Activated T-helper 1 cell treated with anti-CD3 and anti-CD28 coated beads, Interleukin-12 subunit alpha, Interleukin-12 subunit beta, Interleukin-2, Interleukin-4 antibody, amounts not matched to agents 30 ng/mL and 10 ng/mL and 1 ng/mL, durations not matched to agents 14 hours and 24 hours and 36 hours (primary cell): Measurements from ENCODE around the gene FCRL1. TPM values are rescaled to one million over a fixed set of nuclear protein-coding genes. Genes with fewer than 3 reads are reported as not detected.

Experiments
- DNase-seq: peaks from one replicate; pipeline ENCODE4 v3.0.0; 2021; ENCODE audit warnings: low spot score
- H3K27ac Mint-ChIP-seq: one replicate; pipeline ENCODE4 v1.8.0; 2021; ENCODE audit warnings: mild to moderate bottlenecking, mixed read lengths
- H3K27me3 Mint-ChIP-seq: one replicate; pipeline ENCODE4 v1.8.0; 2022; ENCODE audit warnings: mild to moderate bottlenecking, moderate library complexity, mixed read lengths; ENCODE audit not compliant: insufficient read depth
- H3K36me3 Mint-ChIP-seq: one replicate; pipeline ENCODE4 v1.8.0; 2021; ENCODE audit warnings: low read depth, mixed read lengths
- H3K4me1 Mint-ChIP-seq: one replicate; pipeline ENCODE4 v1.8.0; 2021; ENCODE audit warnings: low read depth, mixed read lengths
- H3K4me3 Mint-ChIP-seq: one replicate; pipeline ENCODE4 v1.8.0; 2021; ENCODE audit warnings: mild to moderate bottlenecking, moderate library complexity, mixed read lengths
- H3K9me3 Mint-ChIP-seq: one replicate; pipeline ENCODE4 v1.8.0; 2021; ENCODE audit warnings: mixed read lengths
- intact Hi-C: fragments of 100-400 bp; cut with micrococcal nuclease; formaldehyde crosslinking; loops from one replicate; pipeline ENCODE4 v1.15.1; 2024
- total RNA-seq: library from RNA; stranded (reverse); gene quantifications from 2 replicates; pipeline ENCODE4 v1.2.3, GENCODE V29; 2022

The FCRL1 gene, protein sequence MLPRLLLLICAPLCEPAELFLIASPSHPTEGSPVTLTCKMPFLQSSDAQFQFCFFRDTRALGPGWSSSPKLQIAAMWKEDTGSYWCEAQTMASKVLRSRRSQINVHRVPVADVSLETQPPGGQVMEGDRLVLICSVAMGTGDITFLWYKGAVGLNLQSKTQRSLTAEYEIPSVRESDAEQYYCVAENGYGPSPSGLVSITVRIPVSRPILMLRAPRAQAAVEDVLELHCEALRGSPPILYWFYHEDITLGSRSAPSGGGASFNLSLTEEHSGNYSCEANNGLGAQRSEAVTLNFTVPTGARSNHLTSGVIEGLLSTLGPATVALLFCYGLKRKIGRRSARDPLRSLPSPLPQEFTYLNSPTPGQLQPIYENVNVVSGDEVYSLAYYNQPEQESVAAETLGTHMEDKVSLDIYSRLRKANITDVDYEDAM
- not detected in 2 replicates for total RNA-seq

DNA sequence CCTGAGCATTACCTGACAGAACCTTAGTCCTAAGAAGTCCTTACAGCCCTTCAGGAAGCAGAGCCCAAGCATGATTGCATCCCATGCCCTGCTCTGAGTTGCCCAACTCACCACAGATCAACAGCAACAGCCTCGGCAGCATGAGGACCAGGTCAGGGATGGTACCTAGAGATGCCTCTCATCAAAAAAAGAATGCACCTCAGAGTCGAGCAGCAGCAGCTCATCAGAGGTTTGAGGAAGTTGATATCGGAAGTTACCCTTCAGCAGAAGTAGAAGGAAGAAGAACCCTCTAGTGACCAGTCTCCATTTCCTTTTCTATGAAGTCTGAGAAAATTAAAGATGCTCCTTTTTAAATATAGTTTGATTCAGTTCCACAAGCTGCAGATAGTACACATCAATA lies at the start of gene FCRL1:
Gene FCRL1, minus strand, starts transcription at position 225 of the 400 bp plus-strand sequence. Its CDS starts 83 bp downstream, at position 142.
- intact Hi-C loops: no loop called here
- no peaks in the 10 kb centered on the region for H3K9me3 Mint-ChIP-seq
- H3K4me1 Mint-ChIP-seq: no peaks in the 10 kb centered on the region
- no peak within 1 kb of the TSS for H3K4me3 Mint-ChIP-seq
- H3K27me3 Mint-ChIP-seq: peaks cover 6% of the 10 kb centered on the region
- no peak for DNase-seq
- no peak within 1 kb of the TSS for H3K27ac Mint-ChIP-seq
- H3K36me3 Mint-ChIP-seq: no peaks in the 10 kb centered on the region

DNA sequence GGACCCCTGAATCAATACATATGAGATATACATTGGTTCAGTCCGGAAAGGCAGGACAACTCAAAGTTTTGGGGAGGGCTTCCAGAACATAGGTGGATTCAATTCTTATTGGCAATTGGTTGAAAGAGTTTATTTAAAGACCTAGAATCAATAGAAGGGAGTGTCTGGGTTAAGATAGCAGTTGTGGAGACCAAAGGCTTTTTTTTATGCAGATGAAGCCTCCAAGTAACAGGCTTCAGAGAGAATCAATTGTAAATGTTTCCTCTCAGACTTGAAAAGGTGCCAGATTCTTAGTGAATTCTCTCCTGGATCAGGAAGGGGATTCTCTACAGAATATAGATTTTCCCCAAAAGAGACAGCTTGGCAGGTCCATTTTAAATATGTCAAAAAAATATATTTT lies 48.7 kb upstream of the FCRL1 start:
- H3K9me3 Mint-ChIP-seq: no peaks in the 10 kb centered on the region
- H3K36me3 Mint-ChIP-seq: no peaks in the 10 kb centered on the region
- intact Hi-C loops: no loop called here

DNA sequence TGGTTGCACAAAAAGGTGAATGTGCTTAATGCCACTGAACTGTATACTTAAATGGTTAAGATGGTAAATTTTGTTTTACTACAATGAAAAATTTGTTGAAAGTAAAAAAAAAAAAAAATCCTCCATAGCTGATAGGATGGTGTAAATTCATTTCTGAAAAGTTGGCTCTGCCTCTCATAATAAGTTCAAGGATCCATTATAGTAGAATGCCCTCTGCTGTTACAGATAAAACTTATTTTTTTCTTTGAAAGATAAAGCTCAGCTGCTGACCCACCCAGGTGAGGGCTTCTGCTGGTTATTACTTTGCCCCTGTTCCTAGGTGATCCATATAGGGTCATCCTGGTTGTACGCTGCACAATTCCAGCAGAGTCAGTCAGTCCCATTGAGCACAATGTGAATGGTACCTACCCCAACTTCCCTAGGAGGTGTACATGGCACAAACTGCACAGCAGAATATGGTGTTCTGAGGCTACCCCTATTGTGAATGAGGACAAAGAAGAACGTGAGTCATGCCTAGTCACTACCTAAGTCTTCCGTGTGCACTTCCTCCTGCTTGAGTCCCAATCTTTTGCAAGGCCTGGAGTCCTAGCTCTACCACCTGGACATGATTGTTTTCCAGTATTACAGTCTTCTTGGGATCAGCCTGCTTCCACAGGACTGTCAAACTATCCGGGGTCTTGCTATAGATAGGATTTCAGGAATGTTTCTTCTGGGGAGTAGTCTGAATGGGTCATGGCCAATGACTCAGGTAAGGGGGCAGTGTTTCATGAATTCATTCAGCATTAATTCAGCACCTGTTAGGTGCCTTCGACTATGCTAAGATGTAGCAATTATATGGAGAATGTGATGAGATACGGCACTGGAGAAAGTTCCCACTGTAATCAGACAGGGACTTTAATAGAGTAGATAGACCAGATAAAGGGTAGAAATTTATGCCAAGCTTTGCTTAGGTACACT lies 42.5 kb upstream of the FCRL1 start:
- no peaks in the 10 kb centered on the region for H3K9me3 Mint-ChIP-seq
- H3K4me1 Mint-ChIP-seq: no peaks in the 10 kb centered on the region
- peaks cover 1% of the 10 kb centered on the region for H3K27me3 Mint-ChIP-seq
- intact Hi-C loops: no loop called here
- H3K36me3 Mint-ChIP-seq: no peaks in the 10 kb centered on the region
- no peak overlapping the region for H3K4me3 Mint-ChIP-seq
- DNase-seq: no peak
- H3K27ac Mint-ChIP-seq: no peak overlapping the region

More for the DNA sequence above, 48.7 kb upstream of the FCRL1 start:
- Mint-ChIP-seq H3K27ac (no peak overlapping the region), H3K4me1 (no peaks in the 10 kb centered on the region), H3K4me3 (no peak overlapping the region), H3K27me3 (peaks cover 5% of the 10 kb centered on the region)
- no peak for DNase-seq

DNA sequence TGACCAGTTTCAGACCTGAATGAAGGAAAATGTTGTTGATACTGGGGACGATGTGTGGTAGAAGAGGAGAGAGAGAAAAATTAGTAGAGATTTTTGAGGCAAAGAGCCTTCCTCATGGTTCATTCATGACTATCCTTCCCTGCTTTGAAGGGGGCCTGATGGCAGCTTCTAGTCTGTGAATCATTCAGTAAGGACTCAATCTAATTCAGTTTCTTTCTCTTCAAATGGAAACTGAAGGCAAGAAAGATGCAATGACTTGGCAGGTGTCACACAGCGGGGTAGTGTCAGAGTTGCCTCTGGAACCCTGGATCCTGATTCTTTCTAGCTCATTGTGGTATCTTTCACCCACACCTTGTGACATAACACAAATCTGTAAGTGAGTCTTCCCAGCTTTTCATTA lies 36.6 kb upstream of the FCRL1 start:
- intact Hi-C loops: no loop called here
- no peaks in the 10 kb centered on the region for H3K9me3 Mint-ChIP-seq
- H3K27me3 Mint-ChIP-seq: peaks cover 5% of the 10 kb centered on the region
- DNase-seq: no peak
- no peaks in the 10 kb centered on the region for H3K36me3 Mint-ChIP-seq
- no peaks in the 10 kb centered on the region for H3K4me1 Mint-ChIP-seq
- H3K4me3 Mint-ChIP-seq: no peak overlapping the region
- no peak overlapping the region for H3K27ac Mint-ChIP-seq

DNA sequence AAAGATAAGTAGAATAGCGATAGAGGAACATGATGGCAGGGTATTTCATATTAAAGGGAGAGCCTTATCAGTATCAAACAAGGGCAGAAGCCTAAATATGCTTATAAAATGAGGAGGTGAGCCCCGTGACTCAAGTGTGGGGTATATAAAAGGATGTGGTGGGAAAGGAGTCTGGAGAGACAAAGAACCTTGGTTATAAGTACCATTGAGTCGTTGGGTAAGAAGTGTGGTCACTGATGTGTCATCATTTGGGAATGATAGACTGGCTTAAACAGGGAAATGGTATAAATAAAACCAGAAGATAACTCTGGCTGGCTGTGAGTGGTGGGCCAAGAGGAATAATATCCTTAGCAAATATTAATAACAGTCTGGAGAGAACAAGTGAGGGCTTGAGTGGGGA lies 32.6 kb upstream of the FCRL1 start:
- intact Hi-C loops: no loop called here
- H3K4me3 Mint-ChIP-seq: no peak overlapping the region
- H3K4me1 Mint-ChIP-seq: no peaks in the 10 kb centered on the region
- no peaks in the 10 kb centered on the region for H3K36me3 Mint-ChIP-seq
- H3K9me3 Mint-ChIP-seq: no peaks in the 10 kb centered on the region
- peaks cover 3% of the 10 kb centered on the region for H3K27me3 Mint-ChIP-seq
- H3K27ac Mint-ChIP-seq: no peak overlapping the region
- DNase-seq: no peak

DNA sequence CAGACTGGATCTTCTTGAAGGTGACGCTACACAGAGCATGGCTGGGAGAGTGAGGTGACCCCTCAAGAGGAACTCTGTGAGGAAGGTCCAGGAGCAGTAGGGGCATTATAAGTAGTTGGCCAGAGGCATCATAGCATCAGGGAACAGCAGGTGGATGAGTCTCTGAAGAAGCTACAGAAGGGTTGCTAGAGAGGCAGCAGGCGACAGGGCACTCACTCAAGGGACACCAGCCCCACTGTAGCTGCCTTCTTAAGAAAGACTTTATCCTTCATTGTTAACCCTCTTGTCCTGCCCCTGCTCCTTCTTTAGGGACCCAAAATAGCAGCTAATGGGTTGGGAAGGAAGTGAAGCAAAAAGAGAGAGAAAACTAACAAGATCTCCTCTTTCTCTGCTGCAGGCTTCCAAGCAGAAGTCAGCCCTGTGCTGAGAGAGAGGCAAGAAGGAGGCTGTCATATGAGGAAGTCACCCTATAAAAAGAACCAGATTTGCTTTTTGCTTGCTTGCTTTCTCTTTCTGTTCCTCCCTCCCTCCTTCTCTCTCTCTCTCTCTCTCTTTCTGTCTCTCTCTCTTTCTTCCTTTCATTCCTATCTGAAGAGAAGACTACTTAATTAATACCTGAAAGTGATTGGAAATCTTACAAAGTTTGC lies 29.4 kb upstream of the FCRL1 start:
- Mint-ChIP-seq H3K27me3 (no peaks in the 10 kb centered on the region), H3K27ac (no peak overlapping the region), H3K4me3 (no peak overlapping the region), H3K4me1 (no peaks in the 10 kb centered on the region), H3K36me3 (no peaks in the 10 kb centered on the region), H3K9me3 (no peaks in the 10 kb centered on the region)
- intact Hi-C loops: no loop called here
- DNase-seq: no peak

DNA sequence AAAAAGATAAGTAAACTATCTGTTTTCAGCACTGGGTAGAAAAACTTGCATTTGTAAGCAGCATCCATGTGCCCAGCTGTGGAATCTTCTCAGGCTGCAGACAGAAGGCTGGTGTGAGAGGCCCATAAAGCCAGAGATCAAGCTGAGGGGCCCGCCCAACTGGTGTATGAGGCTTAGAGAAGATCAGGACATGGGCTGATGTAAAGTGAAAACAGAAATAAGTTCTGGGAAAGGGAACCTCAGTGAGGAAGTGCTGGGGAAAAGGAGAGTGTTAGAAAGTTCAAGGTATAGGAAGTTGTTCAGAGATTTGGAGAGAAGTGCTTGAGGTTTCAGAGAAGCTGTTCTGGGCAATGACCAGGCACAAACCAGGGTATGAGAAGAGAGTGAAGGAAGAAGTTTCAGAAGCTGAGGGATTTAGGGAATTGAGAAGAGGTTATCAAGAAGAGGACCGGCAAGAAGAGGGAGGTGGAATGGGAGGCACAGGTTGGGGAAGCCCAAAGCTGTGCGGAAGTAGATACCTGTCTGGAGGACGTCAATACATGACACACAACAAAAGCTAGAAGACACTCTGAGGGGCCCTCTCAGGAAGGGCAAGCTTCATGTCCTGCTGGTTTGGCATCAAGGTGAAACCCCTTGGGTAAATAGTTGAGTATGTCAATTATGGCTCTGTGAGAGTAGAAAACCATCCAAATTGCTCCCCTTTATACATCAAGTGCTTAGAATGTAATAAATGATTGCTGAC lies 24.3 kb upstream of the FCRL1 start:
- no peak for DNase-seq
- H3K36me3 Mint-ChIP-seq: no peaks in the 10 kb centered on the region
- no peak overlapping the region for H3K27ac Mint-ChIP-seq
- no peaks in the 10 kb centered on the region for H3K9me3 Mint-ChIP-seq
- intact Hi-C loops: no loop called here
- H3K27me3 Mint-ChIP-seq: no peaks in the 10 kb centered on the region
- H3K4me1 Mint-ChIP-seq: no peaks in the 10 kb centered on the region
- no peak overlapping the region for H3K4me3 Mint-ChIP-seq

DNA sequence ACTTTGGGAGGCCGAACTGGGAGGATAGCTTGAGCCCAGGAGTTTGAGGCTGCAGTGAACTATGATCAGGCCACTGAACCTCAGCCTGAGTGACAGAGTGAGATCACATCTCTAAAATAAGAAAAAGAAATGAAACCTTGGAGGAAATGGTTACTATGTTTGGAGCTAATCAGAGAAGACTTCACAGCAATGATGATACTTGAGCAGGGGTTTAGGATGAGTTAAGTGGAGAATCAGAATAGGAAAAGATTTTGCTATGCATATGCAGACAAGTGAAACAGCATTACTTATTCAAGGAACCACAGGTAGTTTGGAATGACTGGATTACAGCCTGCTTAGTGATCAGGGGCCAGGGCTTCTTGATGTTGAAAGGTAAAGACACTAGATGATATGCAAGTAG lies 23.0 kb upstream of the FCRL1 start:
- H3K4me1 Mint-ChIP-seq: no peaks in the 10 kb centered on the region

DNA sequence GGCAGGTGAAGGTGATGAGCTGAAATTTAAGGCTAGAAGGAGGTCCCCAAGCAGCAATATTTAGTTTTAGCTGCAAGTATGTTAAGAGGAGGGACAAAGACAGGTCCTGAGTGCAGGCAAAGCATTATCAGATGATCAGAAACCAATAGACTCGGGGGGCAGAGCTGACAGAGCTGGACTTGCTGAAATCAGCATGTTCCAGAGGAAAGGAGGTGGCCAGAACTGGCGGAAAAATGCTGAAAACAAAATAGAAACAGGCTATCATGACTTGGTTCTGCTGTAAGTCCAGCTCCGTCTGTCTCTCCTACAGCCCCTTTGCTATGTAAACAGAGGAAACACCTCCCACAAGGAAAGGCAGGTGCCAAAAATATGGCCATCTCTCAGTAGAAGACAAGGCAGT lies 21.8 kb upstream of the FCRL1 start, which contains the start of gene CD5L:
Gene CD5L, minus strand, starts transcription at position 101 of the 400 bp plus-strand sequence. CDS start 107 bp downstream, outside the sequence.
- Mint-ChIP-seq H3K36me3 (no peaks in the 10 kb centered on the region), H3K27me3 (no peaks in the 10 kb centered on the region), H3K27ac (no peak within 1 kb of the TSS), H3K9me3 (no peaks in the 10 kb centered on the region), H3K4me1 (no peaks in the 10 kb centered on the region), H3K4me3 (no peak within 1 kb of the TSS)
- DNase-seq: no peak
- intact Hi-C loops: no loop called here

More for the DNA sequence above, 23.0 kb upstream of the FCRL1 start:
- Mint-ChIP-seq H3K4me3 (no peak overlapping the region), H3K36me3 (no peaks in the 10 kb centered on the region), H3K9me3 (no peaks in the 10 kb centered on the region), H3K27me3 (no peaks in the 10 kb centered on the region), H3K27ac (no peak overlapping the region)
- no peak for DNase-seq
- intact Hi-C loops: no loop called here

DNA sequence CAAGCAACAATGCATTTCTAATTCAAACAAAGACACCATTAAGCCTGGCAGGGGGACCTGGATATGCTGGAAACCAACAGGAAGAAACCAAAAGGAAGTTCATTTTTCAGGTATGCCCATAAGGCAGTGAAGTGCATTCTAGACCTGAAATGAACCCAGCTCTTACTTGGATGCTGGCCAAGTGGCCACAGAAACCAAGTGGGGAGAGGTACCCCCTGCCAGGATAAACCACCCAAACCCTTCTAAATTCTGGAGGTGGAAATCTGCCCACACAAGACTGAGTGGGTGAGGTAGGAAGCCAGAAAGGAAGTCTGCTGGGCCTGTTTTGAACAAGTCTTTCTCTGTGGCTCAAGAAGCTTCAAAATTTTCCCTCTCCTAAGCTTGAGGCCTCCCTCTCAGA lies 19.0 kb upstream of the FCRL1 start:
- no peaks in the 10 kb centered on the region for H3K4me1 Mint-ChIP-seq
- no peaks in the 10 kb centered on the region for H3K27me3 Mint-ChIP-seq
- no peak overlapping the region for H3K27ac Mint-ChIP-seq
- no peak for DNase-seq
- H3K4me3 Mint-ChIP-seq: no peak overlapping the region
- no peaks in the 10 kb centered on the region for H3K36me3 Mint-ChIP-seq
- intact Hi-C loops: no loop called here
- no peaks in the 10 kb centered on the region for H3K9me3 Mint-ChIP-seq

DNA sequence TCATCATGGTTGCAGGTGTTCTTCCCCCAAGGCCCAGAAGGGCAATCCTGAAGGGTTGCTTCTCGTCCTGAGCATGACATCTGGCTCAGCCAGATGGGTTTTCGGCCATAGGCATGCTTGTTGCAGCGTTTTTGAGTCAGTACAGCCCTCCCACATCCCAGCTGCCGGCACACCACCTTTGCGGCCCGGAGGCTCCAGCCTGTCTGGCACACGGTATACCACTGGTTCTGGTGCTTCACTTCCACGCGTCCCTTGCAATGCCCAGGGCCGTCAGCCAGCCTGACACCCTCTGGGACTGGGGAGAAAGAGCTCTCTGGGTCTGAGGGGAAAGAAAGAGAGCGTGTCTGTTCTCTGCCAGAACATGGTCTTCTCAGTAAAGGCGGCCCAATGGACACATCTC lies 14.5 kb upstream of the FCRL1 start:
- Mint-ChIP-seq H3K27me3 (no peaks in the 10 kb centered on the region), H3K36me3 (no peaks in the 10 kb centered on the region), H3K4me1 (no peaks in the 10 kb centered on the region), H3K9me3 (no peaks in the 10 kb centered on the region), H3K4me3 (no peak overlapping the region), H3K27ac (no peak overlapping the region)
- intact Hi-C loops: no loop called here
- DNase-seq: no peak

DNA sequence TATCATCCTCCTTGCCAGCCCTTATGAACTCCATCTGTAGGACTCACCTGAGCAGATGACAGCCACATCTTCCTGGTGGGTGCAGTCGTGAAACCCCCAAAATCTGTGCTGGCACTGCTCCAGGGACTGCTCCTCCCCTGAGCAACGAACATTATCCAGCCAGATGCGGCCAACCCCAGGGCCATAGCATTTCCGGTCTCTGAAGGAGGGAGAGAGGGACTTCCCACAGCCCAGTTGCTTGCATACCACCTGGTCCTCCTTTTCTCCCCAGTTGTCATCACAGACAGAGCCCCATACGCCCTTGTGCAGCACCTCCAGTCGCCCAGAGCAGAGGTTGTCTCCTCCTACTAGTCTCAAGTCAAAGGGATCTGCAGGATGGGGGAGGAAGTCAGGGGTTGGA lies 13.2 kb upstream of the FCRL1 start:
- Mint-ChIP-seq H3K27ac (no peak overlapping the region), H3K27me3 (no peaks in the 10 kb centered on the region), H3K4me1 (no peaks in the 10 kb centered on the region), H3K36me3 (no peaks in the 10 kb centered on the region), H3K4me3 (no peak overlapping the region), H3K9me3 (no peaks in the 10 kb centered on the region)
- intact Hi-C loops: no loop called here
- DNase-seq: no peak
